ENCODE measurements around the gene PEX6.

The PEX6 gene

DNA sequence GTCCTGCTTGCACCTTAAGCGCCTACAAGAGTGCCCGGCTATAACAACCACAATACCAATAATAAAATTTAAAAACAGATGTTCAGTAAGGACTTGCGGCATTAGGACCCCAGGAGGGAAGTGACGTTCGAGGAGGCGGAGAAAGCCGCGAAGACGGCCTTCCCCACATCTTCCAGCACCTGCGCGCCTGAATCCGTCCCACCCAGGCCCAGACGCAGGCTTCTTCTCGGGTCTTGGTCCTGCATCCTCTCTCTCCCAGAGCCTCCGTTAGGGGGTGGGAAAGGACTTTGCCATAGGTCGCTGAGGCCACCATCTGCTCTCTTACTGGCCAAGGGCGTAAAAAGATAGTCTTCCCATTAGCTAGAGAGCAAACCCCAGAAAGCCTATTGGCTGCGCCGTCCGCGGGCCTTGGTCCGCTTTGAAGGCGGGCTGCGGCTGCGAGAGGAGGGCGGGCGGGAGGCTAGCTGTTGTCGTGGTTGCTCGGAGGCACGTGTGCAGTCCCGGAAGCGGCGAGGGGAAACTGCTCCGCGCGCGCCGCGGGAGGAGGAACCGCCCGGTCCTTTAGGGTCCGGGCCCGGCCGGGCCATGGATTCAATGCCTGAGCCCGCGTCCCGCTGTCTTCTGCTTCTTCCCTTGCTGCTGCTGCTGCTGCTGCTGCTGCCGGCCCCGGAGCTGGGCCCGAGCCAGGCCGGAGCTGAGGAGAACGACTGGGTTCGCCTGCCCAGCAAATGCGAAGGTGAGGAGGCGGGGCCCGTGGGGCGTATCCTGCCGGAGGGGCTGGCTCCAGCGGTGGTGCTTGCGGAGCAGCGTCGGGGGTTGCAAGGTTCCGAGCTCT is 49.8 kb downstream of the PEX6 start, which contains the start of gene CNPY3:
Gene CNPY3, plus strand, starts transcription at position 495 of the 835 bp plus-strand sequence. Its CDS starts 91 bp downstream, at position 586.
- peak; percentile 91 for FAIRE-seq

GRCh38 chr6:42925248-42925857 is 53.6 kb downstream of the PEX6 start:
- no peak for FAIRE-seq

DNA sequence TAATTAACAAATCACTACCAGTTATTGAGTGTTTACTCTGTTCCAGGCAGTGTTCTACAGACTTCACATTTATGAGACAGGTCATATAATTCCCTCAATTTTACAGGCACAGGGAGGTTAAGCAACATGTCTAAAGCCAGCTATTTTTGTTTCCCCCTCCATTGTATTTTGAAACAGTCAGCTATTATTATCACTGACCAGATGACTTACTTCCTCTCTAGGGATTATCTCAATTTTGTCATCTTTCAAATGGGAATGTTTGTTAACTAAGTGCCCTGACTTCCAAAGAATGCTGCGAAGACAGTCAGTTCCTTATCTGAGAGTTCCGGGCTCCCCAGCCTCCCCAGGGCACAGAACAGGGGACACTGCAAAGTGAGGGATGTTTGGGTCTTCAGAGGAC is 55.3 kb downstream of the PEX6 start:
- no peak for FAIRE-seq

DNA sequence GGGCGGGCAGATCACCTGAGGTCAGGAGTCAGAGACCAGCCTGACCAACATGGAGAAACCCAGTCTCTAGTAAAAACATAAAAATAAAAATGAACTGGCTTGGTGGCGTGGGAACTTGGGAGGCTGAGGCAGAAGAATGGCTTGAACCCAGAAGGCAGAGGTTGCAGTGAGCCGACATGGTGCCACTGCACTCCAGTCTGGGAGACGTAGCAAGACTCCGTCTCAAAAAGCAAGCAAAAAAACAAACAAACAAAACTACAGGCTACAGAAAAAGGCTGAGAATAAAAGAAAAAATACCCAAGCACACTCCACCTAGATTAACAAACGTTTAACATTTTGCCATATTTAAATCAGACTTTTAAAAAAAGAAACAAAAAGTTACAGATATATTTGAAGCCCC is 57.2 kb downstream of the PEX6 start:
- FAIRE-seq, result no peak

DNA sequence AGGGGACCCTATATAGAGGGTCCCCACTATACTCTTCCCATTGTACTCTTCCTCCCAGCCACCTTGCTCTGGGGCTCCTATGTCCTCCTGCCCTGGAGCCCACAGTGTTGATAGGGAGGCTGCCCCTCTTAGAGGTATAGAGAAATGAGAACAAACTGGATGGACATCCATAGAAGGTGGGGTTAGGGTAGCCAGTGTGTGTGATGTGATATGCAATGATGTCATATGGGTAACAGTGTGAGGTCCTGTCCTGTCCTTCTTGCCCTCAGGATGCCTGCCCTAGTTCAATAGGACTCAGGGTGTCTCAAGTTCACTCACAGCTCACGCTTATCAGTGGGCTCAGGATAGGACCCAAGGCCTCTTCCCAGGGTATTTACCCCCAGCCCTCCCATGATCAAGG is 62.7 kb downstream of the PEX6 start:
- FAIRE-seq, result no peak

DNA sequence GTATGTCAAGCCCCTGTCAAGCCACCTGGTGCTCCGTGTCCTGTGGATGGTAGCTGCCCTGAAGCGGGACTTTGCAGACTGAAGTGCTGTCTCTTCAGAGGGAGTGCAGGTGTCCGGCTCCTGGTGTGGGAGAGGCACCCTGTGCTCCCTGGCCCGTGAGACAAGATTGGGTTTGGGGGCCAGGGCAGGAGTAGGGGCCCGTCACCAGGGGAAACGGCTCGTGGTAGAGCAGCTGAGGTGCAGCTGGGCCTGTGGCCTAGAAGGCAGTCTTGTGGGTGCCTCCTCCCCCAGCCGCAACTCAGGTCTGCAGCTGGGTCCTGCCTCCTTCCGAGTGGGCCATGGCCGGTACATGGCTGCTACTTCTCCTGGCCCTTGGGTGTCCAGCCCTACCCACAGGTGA is 63.2 kb downstream of the PEX6 start, which contains the start of gene PTCRA:
Gene PTCRA, plus strand, starts transcription at position 322 of the 400 bp plus-strand sequence. Its CDS starts 17 bp downstream, at position 339.
- FAIRE-seq, result no peak

DNA sequence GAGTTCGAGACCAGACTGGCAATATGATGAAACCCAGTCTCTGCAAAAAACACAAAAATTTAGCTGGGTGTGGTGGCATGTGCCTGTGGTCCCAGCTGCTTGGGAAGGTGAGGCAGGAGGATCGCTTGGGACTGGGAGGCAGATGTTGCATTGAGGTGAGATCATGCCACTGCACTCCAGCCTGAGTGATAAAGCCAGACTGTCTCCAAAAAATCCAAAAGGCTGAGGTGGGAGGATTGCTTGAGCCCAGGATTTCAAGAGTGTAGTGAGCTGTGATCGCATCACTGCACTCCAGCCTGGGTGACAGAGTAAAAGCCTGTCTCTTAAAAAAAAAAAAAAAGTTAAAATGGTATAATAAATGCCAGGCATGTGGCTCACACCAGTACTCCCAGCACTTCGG is 64.4 kb downstream of the PEX6 start:
- no peak for FAIRE-seq

All from TTC549 (cell line).